Measurements from ENCODE around the gene COX19. TPM values are rescaled to one million over a fixed set of nuclear protein-coding genes. Genes with fewer than 3 reads are reported as not detected.

The COX19 gene
- polyA plus RNA-seq, 1 donor (not counting 4 experiments of a cell fraction or from before 2014, with no cell fraction given): 6.2 TPM

DNA sequence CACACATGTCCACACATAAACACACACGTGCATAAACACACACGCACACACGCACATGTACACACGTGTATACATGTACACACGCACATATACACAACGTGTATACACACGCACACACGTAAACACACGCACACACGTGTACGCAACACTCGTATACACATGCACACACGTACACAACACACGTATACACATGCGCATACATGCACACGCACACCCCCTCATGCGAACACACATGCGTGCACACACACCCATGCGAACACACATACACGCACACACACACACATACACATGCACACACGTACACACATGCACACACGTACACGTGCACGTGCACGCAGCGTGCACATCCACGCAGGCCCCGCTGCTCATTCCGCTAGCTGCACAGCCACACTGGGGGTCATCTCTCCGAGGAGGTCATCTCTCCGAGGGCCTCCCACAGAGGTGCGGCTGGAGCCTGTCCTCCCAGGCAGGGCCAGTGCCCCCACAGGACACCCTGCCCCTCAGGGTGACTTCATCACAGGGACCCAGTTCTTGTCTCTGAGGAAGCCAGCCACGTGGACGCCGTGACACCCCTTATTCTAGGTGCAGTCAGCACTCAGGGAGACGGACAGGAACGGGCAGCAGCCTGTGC, 33.5 kb upstream of the COX19 start:
- peaks cover 8% of the 10 kb centered on the region for H3K4me1 ChIP-seq (ENCODE audit: control insufficient read depth, extremely low read depth, insufficient read depth, low read length)
- peaks cover under 1% of the 10 kb centered on the region for H4K20me1 ChIP-seq (ENCODE audit: control insufficient read depth, extremely low read depth, insufficient read depth, low read length)
- no peak for FAIRE-seq
- H3K4me2 ChIP-seq (ENCODE audit: control insufficient read depth, extremely low read depth, insufficient read depth, low read depth, low read length): no peak overlapping the region
- no peaks in the 10 kb centered on the region for H3K9me1 ChIP-seq (ENCODE audit: control insufficient read depth, extremely low read depth, insufficient read depth, low read length)
- H3K79me2 ChIP-seq (ENCODE audit: control insufficient read depth, insufficient read depth, low read length): peaks cover 8% of the 10 kb centered on the region
- dilution Hi-C loops (cut with MboI; ENCODE audit: extremely low pct_ligation_motif_present, low sequenced_read_pairs): no loop called here
- no peak overlapping the region for H2AFZ ChIP-seq (ENCODE audit: control insufficient read depth, low read length)
- H3K27me3 ChIP-seq (ENCODE audit: control insufficient read depth, extremely low read depth, insufficient read depth, low read length): no peaks in the 10 kb centered on the region
- H3K4me3 ChIP-seq (ENCODE audit: control insufficient read depth in 2 of 3, extremely low read depth in 1 of 3, insufficient read depth in 2 of 3, low read depth in 1 of 3, low read length in 3 of 3): no peak overlapping the region
- peaks cover 0 to 2% of the 10 kb centered on the region in 2 experiments for H3K36me3 ChIP-seq (ENCODE audit: control insufficient read depth in 2 of 2, extremely low read depth in 1 of 2, insufficient read depth in 2 of 2, low read length in 2 of 2)
- H3K27ac ChIP-seq (ENCODE audit: control insufficient read depth, insufficient read depth, low read length): no peak overlapping the region
- H3K9ac ChIP-seq (ENCODE audit: control insufficient read depth, extremely low read depth, insufficient read depth, low read length): no peak overlapping the region
- TF ChIP-seq, protein P1, sequence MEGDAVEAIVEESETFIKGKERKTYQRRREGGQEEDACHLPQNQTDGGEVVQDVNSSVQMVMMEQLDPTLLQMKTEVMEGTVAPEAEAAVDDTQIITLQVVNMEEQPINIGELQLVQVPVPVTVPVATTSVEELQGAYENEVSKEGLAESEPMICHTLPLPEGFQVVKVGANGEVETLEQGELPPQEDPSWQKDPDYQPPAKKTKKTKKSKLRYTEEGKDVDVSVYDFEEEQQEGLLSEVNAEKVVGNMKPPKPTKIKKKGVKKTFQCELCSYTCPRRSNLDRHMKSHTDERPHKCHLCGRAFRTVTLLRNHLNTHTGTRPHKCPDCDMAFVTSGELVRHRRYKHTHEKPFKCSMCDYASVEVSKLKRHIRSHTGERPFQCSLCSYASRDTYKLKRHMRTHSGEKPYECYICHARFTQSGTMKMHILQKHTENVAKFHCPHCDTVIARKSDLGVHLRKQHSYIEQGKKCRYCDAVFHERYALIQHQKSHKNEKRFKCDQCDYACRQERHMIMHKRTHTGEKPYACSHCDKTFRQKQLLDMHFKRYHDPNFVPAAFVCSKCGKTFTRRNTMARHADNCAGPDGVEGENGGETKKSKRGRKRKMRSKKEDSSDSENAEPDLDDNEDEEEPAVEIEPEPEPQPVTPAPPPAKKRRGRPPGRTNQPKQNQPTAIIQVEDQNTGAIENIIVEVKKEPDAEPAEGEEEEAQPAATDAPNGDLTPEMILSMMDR (optimal IDR thresholded peaks at IDR 0.05 in 1 of 3, IDR thresholded peaks at IDR 0.05 in 1 of 3, conservative IDR thresholded peaks at IDR 0.05 in 1 of 3; ENCODE audit: extremely low read depth in 1 of 3, insufficient read depth in 2 of 3, low read length in 3 of 3): no peak
- no peak for TF ChIP-seq EZH2 (IDR thresholded peaks at IDR 0.05; ENCODE audit: low read length)
- no peak for DNase-seq (ENCODE audit: low read depth, low spot score)
- no peaks in the 10 kb centered on the region for H3K9me3 ChIP-seq (ENCODE audit: control insufficient read depth, low read depth, low read length)

DNA sequence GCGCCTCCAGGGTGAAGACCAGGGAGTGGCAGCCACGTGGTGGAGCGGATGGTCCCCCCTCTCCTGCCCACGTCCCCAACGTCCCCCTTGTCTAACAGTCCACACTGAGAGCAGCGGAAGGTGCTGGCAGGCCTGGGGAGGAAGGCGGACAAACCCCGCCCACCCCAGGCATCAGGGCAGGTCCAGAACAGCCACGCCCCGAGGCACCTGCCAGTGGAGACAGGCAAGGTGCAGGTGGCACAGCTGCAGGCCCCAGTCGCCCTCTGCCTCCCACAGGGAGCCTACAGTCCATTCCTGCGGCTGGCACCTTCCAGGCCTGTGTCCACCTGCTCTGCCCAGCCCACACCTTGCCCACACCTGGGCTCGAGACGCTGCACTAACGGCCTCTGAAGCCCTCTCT, 32.6 kb upstream of the COX19 start:
- no peak for DNase-seq (ENCODE audit: low read depth, low spot score)
- Histone ChIP-seq H3K79me2 (ENCODE audit: control insufficient read depth, insufficient read depth, low read length) (peaks cover 8% of the 10 kb centered on the region), H3K27me3 (ENCODE audit: control insufficient read depth, extremely low read depth, insufficient read depth, low read length) (no peaks in the 10 kb centered on the region), H3K27ac (ENCODE audit: control insufficient read depth, insufficient read depth, low read length) (no peak overlapping the region), H3K9me1 (ENCODE audit: control insufficient read depth, extremely low read depth, insufficient read depth, low read length) (no peaks in the 10 kb centered on the region), H3K4me3 (ENCODE audit: control insufficient read depth in 2 of 3, extremely low read depth in 1 of 3, insufficient read depth in 2 of 3, low read depth in 1 of 3, low read length in 3 of 3) (no peak overlapping the region), H3K36me3 (ENCODE audit: control insufficient read depth in 2 of 2, extremely low read depth in 1 of 2, insufficient read depth in 2 of 2, low read length in 2 of 2) (peaks cover 0 to 2% of the 10 kb centered on the region in 2 experiments), H3K9ac (ENCODE audit: control insufficient read depth, extremely low read depth, insufficient read depth, low read length) (no peak overlapping the region), H3K4me2 (ENCODE audit: control insufficient read depth, extremely low read depth, insufficient read depth, low read depth, low read length) (no peak overlapping the region), H3K9me3 (ENCODE audit: control insufficient read depth, low read depth, low read length) (no peaks in the 10 kb centered on the region), H3K4me1 (ENCODE audit: control insufficient read depth, extremely low read depth, insufficient read depth, low read length) (peaks cover 6% of the 10 kb centered on the region), H2AFZ (ENCODE audit: control insufficient read depth, low read length) (no peak overlapping the region), H4K20me1 (ENCODE audit: control insufficient read depth, extremely low read depth, insufficient read depth, low read length) (no peaks in the 10 kb centered on the region)
- FAIRE-seq: no peak
- no peak for TF ChIP-seq EZH2 (IDR thresholded peaks at IDR 0.05; ENCODE audit: low read length)
- TF ChIP-seq, protein P1 (optimal IDR thresholded peaks at IDR 0.05 in 1 of 3, IDR thresholded peaks at IDR 0.05 in 1 of 3, conservative IDR thresholded peaks at IDR 0.05 in 1 of 3; ENCODE audit: extremely low read depth in 1 of 3, insufficient read depth in 2 of 3, low read length in 3 of 3): no peak
- dilution Hi-C loops (cut with MboI; ENCODE audit: extremely low pct_ligation_motif_present, low sequenced_read_pairs): no loop called here

Data from keratinocyte (primary cell).